ES-I3 (cell line): ENCODE data around the gene DIO3.

Source experiments
- H3K36me3 ChIP-seq: 2 replicates; pipeline ENCODE4 v1.6.1; 2013; ENCODE audit warnings: mild to moderate bottlenecking, low read length, control low read depth, moderate library complexity; ENCODE audit not compliant: insufficient read depth
- H3K4me1 ChIP-seq: 2 replicates; pipeline ENCODE4 v1.6.1; 2013; ENCODE audit warnings: mild to moderate bottlenecking, control low read depth, low read length; ENCODE audit not compliant: insufficient read depth
- H3K9ac ChIP-seq: 2 replicates; pipeline ENCODE4 v1.6.1; 2013; ENCODE audit warnings: low read depth, mild to moderate bottlenecking, low read length, moderate library complexity
- H3K9me3 ChIP-seq: 2 replicates; pipeline ENCODE4 v1.6.1; 2013; ENCODE audit warnings: mild to moderate bottlenecking, low read length, moderate library complexity; ENCODE audit not compliant: control insufficient read depth, insufficient read depth

Gene DIO3

DNA sequence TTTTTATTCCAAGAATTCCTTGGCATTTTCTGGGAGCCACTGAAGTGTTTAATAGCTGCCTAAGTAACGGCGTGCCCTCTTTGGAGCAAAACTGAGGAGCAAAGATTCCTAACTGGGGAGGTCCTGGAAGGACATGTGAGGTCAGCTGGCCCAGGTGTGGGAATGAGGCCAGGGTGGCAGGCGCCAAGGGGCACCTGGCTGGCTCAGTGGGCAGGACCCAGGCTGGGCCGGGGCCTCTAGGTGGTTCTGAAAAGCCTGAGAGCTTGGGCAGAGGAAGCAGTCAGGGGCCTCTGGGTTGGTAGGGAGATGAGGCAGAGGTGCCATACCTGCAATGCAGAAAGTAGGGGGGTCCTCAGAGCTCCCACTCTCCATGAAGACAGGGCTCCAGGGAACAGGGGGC is 27.1 kb upstream of the DIO3 start:
- no peaks in the 10 kb centered on the region; the same call in 1 of the 2 replicates for H3K4me1 ChIP-seq
- no peaks in the 10 kb centered on the region for H3K9me3 ChIP-seq
- no peaks in the 10 kb centered on the region for H3K36me3 ChIP-seq
- no peak overlapping the region for H3K9ac ChIP-seq

DNA sequence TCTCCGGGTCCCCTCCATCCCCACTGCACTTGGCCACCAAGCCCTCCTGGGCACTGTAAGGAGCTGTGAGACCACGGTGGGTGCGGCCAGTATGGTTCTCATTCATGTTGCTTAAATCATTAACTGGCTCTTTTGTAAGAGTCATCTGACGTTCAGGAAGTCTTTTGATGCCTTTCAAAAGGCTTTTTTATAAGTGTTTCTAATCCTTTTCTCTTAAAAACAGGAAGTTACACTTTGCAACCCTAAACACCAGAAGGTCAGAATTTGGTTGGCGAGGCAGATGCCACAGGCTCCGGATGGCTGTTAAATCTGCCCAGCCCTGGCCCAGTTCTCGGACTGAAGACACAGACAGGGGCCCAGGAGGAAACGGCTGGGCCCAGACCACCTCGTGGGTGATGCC is 26.1 kb upstream of the DIO3 start:
- no peaks in the 10 kb centered on the region for H3K36me3 ChIP-seq
- no peak overlapping the region for H3K9ac ChIP-seq
- H3K4me1 ChIP-seq: no peaks in the 10 kb centered on the region; the same call in 1 of the 2 replicates
- H3K9me3 ChIP-seq: no peaks in the 10 kb centered on the region

DNA sequence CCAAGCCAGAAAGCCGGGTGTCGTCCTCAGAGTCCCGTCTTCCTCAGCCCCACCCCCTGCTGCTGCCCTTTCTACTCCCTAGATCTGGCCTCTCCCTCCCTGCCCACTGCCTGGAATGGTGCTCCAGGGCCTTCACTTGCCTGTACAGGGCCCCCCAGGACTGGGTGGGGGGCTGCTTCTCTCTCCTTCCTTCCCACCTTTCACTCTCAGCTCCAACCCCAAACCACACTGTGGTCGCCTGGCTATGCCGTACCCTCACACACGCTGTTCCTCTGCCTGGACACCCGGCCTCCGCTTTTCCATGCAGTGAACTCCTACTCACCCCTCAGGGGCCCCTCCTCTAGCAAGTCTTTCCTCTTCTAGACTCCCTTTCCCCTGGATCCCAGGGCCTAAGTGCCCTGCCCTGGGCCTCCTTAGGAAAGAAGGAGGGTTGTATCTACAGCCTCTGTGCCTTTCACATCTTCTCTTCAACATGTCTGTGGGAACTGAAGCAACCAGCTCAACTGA is 25.5 kb upstream of the DIO3 start:
- Histone ChIP-seq H3K36me3 (no peaks in the 10 kb centered on the region), H3K9me3 (no peaks in the 10 kb centered on the region), H3K9ac (no peak overlapping the region), H3K4me1 (no peaks in the 10 kb centered on the region)

DNA sequence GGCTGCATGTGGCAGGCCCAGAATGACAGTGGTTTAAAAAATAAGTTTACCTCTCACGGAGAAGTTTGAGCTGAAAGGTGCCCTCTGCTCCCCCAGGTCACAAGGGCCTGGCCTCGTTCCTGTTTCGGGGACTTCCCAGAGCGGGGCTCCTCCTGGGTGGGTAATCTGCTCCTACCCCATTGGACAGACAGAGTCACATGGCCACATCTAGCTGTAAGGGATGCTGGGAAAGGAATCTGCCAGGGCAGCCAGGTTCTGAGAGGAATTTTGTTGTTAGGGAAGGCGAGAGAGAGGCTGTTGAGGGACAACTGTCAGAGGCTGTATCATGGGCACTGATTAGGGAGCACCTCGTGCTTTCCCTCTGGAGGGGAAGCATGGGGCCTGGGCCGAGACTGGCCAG is 24.0 kb upstream of the DIO3 start:
- Histone ChIP-seq H3K36me3 (no peaks in the 10 kb centered on the region), H3K9me3 (no peaks in the 10 kb centered on the region), H3K9ac (no peak overlapping the region), H3K4me1 (no peaks in the 10 kb centered on the region)

DNA sequence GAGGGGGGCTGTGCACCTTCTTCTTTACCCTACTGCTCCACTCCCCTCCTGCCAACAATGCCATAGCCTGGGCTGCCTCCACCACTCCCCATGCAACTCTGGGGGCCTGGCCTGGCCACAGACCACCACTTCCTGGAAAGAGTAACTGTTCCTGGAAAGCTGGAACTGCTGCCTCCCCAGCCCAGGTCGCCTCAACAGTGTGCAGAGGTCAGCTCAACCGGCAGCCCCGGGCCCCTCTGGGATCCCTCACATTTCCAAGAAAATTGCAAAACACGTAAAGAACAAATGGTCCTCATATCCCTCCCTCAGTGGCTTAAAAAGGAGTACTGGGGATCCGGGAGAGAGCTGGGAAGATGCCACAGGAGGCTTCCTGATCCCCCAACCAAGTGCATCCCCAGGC is 22.4 kb upstream of the DIO3 start:
- H3K4me1 ChIP-seq: no peaks in the 10 kb centered on the region
- no peak overlapping the region for H3K9ac ChIP-seq
- H3K9me3 ChIP-seq: no peaks in the 10 kb centered on the region
- no peaks in the 10 kb centered on the region for H3K36me3 ChIP-seq

DNA sequence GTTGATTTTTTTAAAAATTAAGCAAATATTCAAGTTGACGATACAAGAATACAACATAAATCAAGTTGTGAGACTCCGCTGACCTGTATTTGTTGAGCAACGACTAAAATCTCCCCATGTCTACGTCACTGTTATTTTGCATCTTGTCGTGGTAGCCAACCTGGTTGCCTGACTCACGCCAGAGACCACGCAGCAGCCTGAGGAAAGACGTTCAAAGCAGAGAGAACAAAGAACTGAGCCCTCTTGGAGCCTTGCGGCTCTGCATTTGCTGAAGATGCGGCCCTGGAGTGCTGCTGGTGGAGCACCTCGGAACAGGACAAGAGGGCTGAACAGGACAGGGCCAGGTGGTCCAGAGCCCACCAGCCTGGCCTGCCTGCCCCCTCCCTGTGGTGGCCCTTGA is 21.4 kb upstream of the DIO3 start:
- Histone ChIP-seq H3K9me3 (no peaks in the 10 kb centered on the region), H3K36me3 (no peaks in the 10 kb centered on the region), H3K4me1 (no peaks in the 10 kb centered on the region), H3K9ac (no peak overlapping the region)

DNA sequence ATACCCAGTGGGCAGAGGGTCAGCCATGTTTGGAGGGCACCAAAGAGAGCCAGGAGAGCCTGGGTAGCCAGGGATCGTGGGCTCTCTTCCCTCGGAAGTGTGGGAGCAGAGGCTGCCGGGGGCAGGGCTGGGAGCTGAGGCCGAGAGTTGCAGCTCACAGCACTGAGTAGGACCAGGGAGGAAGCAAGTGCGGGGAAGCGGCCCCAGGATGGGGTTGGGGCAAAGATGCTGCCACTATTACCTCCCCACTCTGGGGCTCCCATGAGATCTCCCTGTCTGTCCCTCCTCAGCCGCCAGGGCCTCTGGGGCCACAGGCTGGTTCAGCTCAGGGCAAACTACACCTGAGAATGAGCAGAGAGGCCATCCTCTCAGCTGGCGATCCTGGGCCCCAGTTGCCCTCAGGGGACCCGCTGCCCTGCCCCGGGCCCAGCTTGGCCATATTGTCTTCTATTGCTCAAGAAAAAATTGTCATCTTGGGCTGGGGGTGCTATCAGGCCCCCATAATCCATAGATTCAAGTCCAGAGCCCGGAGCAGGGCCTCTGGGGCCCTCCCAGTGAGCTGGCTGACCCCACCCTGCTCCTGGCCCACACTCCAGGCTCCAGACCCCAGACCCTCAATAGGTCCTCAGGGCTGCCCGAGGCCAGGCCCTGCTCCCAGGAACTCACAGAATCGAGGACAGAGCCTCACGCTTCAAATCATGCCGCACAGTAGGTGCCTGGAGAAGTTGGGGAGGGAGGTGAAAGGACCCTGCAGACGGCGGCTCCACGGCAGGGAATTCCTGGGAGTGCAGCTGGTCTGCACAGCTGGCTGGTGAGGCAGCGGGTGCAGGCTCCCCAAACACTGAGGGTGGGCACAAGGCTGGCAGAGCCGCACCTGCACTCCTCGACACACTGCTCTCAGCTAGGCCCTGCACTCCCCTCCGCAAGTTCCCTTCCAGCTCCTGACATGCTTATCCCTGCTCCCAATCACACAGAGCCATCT is 20.5 kb upstream of the DIO3 start:
- Histone ChIP-seq H3K4me1 (no peaks in the 10 kb centered on the region), H3K36me3 (no peaks in the 10 kb centered on the region), H3K9ac (no peak overlapping the region), H3K9me3 (no peaks in the 10 kb centered on the region)

DNA sequence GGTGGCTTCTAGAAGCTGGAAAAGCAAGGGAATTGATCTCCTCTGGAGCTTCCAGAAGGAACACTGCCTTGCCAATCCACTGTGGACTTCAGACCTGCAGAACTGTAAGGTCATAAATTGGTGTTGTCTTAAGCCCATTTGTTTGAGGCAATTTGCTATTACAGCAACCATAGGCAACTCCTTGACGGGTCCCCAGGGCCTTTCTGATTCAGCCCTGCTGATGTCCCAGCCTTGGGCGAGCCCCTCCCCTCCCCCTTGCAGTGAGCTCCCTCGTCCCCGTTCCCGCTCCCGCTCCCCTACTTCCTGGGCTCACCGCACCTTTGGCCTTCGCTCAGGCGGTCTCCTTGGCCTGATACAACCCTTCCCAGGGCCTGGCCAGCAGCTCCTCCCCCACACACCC is 18.9 kb upstream of the DIO3 start:
- Histone ChIP-seq H3K9ac (no peak overlapping the region), H3K36me3 (no peaks in the 10 kb centered on the region), H3K9me3 (no peaks in the 10 kb centered on the region), H3K4me1 (no peaks in the 10 kb centered on the region)

DNA sequence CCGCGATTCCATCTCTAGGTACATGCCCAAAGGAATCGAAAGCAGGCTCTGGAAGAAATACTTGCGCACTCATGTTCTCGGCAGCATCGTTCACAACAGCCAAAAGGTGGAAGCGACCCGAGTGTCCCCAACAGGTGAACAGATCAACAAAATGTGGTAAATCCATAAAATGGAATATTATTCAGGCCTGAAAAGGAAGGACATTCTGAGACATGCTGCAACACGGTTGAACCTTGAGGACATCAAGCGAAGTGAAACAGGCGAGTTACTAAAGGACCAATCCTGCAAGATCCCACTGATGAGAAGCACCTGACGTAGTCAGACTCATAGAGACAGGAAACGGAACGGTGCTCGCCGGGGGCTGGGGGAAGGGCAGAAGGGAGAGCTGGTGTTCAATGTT is 17.5 kb upstream of the DIO3 start:
- Histone ChIP-seq H3K9me3 (no peaks in the 10 kb centered on the region), H3K4me1 (no peaks in the 10 kb centered on the region), H3K9ac (no peak overlapping the region), H3K36me3 (no peaks in the 10 kb centered on the region)

DNA sequence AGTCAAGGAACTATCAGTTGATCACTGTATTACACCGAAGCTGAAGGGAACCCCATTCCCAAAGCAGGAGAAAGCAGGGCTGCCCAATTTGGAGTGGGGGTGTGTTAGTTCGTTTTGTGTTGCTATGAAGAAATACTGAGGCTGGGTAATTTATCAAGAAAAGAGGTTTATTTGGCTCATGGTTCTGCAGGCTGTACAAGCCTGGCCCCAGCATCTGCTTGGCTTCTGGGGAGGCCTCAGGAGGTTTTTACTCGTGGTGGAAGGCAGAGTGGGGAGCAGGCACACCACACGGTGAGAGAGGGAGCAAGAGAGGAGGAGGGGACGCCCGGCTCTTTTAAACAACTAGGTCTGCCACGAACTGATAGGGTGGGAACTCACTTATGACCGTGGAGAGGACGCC is 16.7 kb upstream of the DIO3 start:
- H3K9ac ChIP-seq: no peak overlapping the region
- H3K36me3 ChIP-seq: no peaks in the 10 kb centered on the region
- no peaks in the 10 kb centered on the region for H3K9me3 ChIP-seq

DNA sequence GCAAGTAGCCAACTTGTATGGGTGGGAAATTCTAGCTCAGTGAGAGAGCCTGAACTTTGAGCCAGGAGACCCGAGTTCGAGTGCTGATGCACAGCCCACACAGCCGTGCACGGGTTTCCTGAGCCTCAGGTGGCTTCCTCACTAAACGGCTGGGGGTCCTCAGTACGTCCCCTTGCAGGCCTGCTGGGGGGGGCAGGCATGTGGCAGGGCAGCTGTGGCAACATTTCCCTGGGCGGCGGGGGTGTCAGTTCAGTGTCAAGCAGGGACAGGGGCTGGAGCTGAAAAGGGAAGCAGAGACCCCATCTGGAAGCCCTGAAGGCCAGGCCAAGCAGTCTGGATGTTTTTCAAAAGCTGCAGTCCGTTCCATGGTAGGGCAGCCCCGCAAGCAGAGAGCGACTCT is 14.6 kb upstream of the DIO3 start:
- Histone ChIP-seq H3K9me3 (no peaks in the 10 kb centered on the region), H3K9ac (no peak overlapping the region), H3K4me1 (no peaks in the 10 kb centered on the region), H3K36me3 (no peaks in the 10 kb centered on the region)

More for the DNA sequence above, 16.7 kb upstream of the DIO3 start:
- no peaks in the 10 kb centered on the region for H3K4me1 ChIP-seq

DNA sequence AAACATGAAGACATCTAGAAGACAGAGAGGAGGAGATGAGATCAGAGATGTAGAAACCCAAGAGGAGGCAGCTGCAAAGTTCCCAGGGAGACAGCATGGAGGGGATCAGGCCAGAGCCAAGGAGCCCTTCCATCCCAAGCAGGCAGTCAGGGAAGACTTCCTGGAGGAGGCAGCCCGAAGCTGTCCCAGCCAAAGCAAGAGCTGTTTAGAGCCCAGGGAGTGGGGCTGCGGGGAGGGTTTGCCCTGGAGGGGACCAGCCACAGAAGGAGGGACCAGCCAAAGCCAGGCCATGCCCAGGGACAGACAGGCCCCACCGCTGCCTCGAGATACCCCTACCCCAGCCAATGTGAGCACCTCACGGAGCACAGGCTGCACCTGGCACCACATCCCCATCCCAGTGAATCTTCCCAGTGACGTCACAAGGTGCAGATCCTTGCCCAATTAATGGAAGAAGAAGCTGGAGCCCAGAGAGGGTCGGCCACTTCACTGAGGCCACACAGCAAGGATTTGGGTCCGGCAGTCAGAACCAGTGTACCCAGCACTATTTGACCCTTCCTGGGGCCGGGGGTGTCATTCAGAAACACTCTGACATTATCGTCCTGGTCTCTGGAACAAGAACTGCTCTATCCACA is 14.1 kb upstream of the DIO3 start:
- Histone ChIP-seq H3K36me3 (no peaks in the 10 kb centered on the region), H3K4me1 (no peaks in the 10 kb centered on the region), H3K9me3 (no peaks in the 10 kb centered on the region), H3K9ac (no peak overlapping the region)

DNA sequence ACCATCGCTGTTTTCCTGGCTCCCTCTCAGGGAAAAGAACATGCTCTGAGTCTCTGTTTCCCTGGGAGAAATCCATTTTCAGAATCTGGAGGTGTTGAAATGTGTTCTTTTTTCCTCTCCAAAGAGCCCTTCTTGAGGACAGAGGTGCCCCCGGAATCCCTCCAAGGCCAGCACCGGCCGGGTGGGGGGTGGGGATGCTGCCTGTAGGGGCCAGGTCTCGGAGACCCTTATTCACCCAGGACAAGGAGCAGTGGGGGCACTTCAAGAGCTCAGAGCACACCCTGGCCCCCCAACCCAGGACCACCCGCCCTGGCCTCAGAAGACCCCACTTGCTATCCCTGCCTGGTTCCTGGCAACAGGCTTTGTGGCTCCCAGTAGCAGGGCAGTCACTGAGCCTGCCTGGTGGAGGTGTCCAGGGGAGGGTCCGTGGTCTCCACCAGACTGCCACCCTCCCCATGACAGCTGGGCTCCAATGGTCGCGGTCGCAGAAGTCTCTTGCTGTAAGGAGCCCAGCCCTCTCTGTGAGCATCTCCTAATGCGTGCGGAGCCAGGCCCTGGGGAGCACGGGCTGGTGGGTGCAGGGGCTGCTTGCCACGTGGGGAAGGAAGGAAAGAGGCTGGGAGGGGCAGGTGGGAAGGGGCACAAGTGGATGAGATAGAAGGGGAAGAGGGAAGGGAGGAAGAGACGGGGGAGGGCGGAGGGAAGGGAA is 13.2 kb upstream of the DIO3 start:
- H3K4me1 ChIP-seq: no peaks in the 10 kb centered on the region
- H3K9ac ChIP-seq: no peak overlapping the region
- H3K9me3 ChIP-seq: no peaks in the 10 kb centered on the region
- no peaks in the 10 kb centered on the region for H3K36me3 ChIP-seq

DNA sequence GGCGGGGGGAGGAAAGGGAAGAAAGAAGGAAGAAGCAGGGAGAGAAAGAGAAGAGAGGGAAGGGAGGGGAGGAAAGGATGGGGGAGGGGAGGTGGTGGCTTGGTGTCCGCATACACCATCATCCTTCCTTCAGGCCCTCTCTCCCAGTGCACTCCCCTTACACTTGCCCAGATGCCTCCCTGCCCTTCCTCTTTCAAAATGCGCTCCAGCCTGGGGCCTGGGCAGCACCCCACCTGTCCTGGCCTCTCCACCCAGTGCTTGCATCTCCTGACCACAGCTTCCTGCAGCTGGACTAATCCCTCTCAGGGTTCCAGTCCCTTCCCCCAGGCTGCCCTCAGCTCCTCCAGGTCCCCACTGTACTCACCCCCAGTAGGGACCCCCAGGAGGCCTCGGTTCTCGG is 12.6 kb upstream of the DIO3 start:
- no peaks in the 10 kb centered on the region for H3K9me3 ChIP-seq
- no peaks in the 10 kb centered on the region for H3K4me1 ChIP-seq
- H3K36me3 ChIP-seq: no peaks in the 10 kb centered on the region
- no peak overlapping the region for H3K9ac ChIP-seq
